Stimulated activated CD4-positive, alpha-beta T cell treated with anti-CD3 and anti-CD28 coated beads, Interleukin-4, amount 100 ng/mL, for 24 hours (primary cell): ENCODE data around the gene SLC28A1.

Experiments used
- DNase-seq: peaks from one replicate; pipeline ENCODE4 v3.0.0-alpha.2; 2020

Gene SLC28A1

GRCh38 chr15:84887938-84888337, 3.5 kb downstream of the SLC28A1 start:
- no peak for DNase-seq

DNA sequence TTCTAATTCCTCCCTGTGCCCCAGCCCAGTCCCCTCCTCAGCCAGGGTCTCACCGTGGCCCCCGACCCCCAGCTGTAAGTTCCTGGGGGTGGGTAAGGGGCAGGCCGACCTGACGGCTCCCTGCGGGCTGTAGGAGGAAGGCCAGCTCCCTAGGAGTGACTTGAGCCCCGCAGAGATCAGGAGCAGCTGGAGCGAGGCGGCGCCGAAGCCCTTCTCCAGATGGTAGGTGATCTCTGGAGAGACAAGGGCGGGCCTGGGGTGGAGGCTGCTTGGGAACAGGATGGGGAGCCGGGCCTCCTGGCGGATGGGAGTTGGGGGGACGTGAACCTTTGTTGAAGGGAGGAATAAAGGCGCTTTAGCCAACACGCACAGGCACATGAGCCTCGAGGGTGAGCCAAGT, 4.2 kb downstream of the SLC28A1 start:
- no peak for DNase-seq

GRCh38 chr15:84889313-84889990, 5.0 kb downstream of the SLC28A1 start:
- no peak for DNase-seq

DNA sequence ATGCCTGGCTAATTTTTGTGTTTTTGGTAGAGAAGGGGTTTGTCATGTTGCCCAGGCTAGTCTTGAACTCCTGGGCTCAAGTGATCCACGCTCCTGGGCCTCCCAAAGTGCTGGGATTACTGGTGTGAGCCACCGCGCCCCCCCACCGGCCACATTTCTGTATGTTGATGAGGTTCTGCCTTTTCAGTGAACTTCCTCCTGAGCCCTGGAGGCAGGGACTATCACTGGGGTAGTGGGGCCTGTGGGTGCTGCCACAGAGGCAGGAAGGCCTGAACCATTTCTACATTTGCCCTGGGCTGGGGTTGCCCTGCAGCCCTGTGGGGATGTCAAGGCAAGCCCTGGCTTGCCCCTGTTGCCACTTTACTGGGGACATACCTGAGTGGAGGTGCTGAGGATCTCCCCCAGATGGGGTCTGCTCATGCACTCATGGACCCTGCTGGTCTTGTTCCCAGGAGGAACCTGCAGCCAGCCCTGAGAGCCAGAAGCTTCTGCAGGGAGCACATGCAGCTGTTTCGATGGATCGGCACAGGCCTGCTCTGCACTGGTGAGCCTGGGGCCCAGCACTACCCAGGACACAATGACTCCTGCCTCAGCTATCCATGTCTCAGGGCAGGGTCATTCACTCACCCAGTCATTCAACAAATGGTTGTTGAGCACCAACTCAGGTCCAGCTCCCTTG, 5.7 kb downstream of the SLC28A1 start:
- no peak for DNase-seq

DNA sequence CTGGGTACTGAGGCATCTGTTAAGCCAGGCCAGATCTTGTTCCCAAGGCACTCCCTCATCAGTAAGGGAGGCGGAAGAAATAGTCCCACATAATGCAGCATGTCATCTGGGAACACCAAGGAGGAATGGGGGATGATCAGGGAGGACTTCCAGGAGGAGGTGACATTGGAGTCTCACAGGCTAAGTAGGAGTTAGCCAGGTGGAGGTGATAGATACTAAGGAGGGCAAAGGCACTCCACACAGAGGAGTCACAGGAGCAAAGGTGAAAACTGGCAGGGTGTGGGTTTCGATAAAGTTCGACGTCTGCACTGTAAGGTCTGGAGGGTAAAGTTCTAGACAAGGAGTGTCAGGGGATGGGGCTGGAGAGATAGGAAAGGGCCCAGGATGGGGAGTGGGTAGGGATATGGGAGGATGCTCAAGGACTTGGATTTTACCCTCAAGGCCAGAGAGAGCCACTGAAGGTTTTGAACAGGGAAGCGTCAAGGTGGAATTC, 6.3 kb downstream of the SLC28A1 start:
- no peak for DNase-seq

DNA sequence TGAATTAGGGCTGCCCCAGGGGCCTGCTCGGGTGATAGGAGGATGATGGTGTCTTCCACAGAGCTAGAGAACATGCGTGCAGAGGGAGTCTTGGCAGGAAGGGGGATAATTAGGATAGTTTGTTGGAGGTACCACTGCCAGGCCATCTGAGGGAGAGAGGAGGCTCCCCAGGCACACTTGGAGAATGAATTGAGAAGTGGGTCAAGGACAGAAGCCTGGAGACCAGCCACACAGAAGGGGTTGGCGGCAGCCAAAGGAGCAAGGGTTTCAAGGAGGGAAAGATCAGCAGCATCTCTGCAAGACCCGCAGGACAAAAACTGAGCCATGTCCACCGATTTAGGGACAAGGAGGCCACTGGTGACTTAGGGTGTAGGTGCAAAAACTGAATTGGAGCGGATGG, 6.9 kb downstream of the SLC28A1 start:
- DNase-seq = no peak

DNA sequence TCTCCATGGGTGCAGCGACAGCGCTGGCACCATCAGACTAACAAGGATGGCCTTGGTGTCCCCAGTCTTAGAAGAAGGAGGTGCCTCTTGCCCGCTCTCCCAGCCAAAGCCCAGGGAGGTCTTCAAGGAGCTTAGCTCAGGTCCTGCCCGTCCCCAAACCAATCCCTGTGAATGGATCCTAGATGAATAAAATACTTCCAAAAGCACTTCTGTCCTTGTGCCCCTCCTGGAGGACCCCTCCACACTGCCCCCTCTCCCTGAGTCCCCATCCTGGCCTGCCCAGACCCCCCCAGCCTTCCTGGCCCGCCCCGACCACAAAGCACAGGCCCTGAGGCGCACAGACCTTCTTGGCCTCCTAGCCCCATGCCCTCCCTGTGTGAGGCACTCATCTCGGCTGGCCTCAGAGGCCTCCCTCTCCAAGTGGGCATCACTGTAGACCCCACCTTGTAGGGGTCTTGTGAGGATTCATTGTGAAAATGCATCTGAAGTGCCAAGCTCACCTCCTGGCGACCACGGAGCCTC, 8.4 kb downstream of the SLC28A1 start:
- DNase-seq = no peak

DNA sequence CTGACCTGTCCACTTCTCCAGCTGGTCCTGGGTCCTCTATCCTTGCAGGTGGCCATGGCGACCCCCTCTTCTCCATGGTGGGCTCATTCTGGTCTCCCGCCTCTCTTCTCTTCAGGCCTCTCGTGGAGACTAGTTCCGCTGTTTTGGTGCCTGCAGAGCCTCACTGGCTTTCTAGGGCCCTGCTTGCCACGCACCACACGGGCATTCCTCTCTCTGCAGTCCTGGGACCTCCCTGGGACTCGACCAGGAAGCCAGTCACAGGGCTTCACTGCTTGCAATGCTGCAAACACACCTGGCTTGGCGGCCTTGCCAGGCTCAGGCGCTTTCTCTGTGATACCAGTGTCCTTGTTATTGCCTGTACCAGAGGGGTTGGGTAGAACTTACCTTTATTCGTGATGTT, 9.1 kb downstream of the SLC28A1 start:
- no peak for DNase-seq

DNA sequence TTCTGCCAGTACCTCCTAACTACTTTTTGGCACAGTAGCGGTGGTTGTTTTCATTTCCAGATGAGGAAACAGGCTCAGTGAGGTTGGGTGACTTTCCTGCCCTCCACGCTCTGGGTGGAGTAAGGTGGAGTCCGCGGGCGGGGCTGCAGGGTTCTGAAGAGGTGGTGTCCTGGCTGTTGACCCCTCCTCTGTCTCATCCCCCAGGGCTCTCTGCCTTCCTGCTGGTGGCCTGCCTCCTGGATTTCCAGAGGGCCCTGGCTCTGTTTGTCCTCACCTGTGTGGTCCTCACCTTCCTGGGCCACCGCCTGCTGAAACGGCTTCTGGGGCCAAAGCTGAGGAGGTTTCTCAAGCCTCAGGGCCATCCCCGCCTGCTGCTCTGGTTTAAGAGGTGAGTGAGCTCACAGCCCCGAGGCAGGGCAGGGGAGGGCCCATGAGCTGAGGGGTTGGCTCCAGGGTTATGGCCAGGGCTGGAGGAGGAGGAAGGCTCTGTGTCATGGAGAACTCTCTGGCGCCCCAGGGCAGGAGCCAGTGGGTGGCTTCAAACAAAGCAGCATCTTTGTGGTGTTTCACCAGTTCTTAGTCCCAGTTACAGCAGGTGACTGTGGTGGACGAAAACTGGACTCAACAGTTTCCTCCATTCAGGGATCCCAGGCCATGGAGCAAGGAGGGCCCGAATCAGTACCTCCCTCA, 10.4 kb downstream of the SLC28A1 start:
- DNase-seq = no peak

DNA sequence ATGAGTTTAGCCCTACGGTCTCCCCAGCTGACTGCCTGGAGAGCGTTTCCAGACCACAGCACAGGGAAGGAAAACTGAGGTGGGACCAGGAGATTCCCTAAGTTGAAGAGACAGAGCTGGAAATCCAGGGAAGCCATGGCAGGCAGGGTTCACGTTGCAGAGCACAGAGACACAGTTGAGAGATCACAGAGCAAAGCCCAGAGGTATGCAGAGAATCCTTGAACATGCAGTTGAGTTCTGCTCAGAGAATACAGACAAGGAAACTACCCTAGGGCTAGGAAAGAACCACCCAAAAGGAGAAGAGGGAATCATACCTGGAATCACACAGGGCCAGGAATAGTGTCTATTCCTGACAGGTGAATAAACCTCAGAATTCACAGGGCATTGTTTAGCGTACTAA, 14.3 kb downstream of the SLC28A1 start:
- no peak for DNase-seq

DNA sequence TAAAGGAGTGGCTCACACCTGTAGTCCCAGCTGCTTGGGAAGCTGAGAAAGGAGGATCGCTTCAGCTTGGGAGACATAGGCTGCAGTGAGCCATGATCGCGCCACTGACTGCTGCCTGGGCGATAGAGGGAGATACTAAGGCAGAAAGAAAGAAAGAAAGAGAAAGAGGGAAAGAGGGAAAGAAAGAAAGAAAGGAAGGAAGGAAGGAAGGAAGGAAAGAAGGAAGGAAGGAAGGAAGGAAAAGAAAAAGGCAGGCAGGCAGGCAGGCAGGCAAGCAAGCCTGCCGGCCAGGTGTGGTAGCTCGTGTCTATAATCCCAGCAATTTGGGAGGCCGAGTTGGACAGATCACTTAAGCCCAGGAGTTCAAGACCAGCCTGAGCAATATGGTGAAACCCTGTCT, 15.3 kb downstream of the SLC28A1 start:
- DNase-seq = no peak

DNA sequence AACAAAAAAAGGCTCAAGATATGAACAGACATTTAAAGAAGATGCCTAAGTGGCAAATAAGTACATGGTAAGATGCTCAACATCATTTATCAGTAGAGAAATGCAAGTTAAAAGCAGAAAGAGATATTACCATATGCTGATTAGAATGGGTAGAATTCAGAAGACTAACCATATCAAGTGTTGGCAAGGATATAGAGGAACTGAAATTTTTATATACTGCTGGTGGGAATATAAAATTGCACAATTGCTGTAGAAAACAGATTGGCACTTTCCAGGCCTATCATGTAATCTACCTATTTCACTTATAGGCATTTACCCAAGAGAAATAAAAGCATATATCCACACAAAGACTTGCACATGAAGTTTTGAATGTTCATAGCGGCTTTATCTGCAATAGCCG, 17.1 kb downstream of the SLC28A1 start:
- no peak for DNase-seq

DNA sequence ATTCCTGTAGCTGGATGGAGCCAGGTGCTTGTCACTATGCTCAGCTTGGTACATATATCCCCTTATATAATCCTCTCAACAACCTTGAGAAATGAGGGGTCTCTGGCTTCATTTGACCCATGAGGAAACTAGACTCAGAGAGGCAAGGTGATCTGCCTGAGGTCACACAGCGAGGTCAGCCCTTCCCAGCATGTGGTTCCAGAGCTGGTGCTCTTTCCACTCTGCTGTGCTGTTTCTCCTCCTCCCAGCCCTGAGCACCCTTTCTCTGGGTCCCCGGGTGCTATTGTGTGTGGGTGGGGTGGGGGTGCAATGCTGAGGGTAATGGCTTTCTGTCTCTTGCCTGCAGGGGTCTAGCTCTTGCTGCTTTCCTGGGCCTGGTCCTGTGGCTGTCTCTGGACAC, 19.3 kb downstream of the SLC28A1 start:
- no peak for DNase-seq

GRCh38 chr15:84904419-84904818, 20.0 kb downstream of the SLC28A1 start:
- DNase-seq = no peak

DNA sequence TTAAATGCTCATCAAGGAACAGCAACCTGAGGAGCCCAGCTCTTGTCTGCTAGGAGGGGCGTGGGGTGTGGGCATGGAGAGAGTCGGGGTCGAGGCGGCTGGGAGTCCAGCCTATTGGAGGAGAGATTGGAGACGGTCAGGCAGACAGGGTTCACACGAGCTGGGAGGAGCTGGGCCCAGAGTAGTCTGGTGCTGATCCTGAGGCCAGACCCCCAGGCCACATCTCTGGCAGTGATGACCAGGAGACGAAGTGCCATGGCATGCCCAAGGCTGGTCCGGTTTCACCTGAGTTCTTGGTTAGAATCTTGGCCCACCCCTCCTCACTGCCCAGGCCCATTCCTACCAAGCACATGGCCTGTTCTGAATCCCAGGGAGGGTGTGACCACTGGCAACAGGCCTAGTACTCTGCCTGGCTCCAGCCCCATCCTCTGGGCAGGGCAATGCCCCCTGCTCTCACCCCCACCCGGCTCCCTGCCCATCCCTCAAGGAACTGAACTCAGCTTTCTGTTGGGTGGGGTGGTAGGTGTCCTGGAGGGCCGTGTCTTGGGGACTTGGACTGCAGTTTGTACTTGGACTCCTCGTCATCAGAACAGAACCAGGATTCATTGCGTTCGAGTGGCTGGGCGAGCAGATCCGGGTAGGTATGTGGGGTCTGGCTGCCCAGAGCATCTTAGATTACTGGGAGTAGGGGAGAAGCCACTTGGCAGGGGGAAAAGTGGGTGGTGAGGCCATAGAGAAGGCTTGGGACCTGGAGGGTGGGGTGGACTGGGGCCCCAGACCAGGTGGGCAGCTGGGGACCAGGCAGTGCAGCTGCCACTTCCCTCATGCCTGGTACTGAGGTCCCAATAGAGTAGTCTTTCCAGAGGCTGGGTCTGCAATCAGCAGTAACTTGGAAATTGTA, 20.8 kb downstream of the SLC28A1 start:
- DNase-seq = no peak

GRCh38 chr15:84907731-84908130, 23.3 kb downstream of the SLC28A1 start:
- no peak for DNase-seq

GRCh38 chr15:84908564-84908963, 24.1 kb downstream of the SLC28A1 start:
- no peak for DNase-seq

DNA sequence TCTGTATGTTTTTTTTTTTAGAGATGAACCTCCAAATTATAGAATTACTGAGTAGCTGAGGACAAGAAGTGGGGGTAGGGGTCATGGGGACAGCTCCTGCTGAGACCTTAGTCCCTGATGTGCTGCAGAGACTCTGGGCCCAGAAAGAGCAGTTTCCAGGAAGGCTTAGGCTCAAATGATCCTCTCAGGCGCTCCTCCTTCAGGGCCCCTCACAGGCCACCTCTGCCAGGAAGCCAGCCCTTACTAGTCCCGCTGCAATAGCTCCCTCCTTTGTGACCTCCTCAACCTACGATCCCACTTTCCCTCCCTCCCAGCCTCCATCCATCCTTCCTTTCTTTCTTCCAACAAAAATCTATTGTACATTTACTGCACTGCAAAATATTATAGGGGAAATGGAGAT, 24.6 kb downstream of the SLC28A1 start:
- DNase-seq = no peak

GRCh38 chr15:84909782-84910181, 25.3 kb downstream of the SLC28A1 start:
- DNase-seq = no peak

DNA sequence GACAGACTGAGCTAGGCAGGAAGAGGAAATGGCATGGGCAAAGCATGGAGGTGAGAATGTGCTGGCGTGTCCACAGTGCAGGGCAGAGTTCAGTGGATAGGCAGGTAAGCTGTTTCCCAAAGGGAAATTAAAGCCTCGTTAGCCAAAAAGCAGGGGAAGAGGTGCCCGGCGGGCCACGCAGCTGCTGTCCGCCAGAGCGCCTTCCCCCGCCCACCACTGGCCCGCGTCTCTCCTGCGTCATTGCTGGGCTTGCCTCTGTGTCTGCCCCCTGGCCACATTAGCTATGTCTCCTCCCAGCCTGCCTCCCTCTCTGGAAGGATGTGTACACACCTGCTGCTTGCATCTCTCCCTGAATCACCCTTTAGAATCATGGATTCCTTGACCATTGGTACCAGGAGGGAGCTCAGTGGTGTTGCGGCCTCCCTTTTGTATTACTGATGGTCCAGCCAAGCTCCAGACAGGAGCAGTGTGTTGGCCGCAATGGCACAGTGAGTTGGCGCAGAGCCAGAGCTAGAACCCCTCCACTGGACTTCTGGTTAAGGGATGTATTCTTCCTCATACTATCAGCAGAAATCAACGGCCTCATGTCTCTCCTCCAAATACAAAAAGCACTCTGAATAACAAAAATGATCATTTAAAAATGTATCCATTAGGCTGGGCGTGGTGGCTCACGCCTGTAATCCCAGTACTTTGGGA, 26.6 kb downstream of the SLC28A1 start:
- no peak for DNase-seq

GRCh38 chr15:84911879-84912660, 27.6 kb downstream of the SLC28A1 start:
- DNase-seq = no peak
